ENCODE results near the gene CNTN5.

The CNTN5 gene

GRCh38 chr11:99934008-99934407 lies 913.3 kb downstream of the CNTN5 start:
- no peak for DNase-seq (ENCODE audit: extremely low read depth, low read depth)
- TF ChIP-seq, protein P1, sequence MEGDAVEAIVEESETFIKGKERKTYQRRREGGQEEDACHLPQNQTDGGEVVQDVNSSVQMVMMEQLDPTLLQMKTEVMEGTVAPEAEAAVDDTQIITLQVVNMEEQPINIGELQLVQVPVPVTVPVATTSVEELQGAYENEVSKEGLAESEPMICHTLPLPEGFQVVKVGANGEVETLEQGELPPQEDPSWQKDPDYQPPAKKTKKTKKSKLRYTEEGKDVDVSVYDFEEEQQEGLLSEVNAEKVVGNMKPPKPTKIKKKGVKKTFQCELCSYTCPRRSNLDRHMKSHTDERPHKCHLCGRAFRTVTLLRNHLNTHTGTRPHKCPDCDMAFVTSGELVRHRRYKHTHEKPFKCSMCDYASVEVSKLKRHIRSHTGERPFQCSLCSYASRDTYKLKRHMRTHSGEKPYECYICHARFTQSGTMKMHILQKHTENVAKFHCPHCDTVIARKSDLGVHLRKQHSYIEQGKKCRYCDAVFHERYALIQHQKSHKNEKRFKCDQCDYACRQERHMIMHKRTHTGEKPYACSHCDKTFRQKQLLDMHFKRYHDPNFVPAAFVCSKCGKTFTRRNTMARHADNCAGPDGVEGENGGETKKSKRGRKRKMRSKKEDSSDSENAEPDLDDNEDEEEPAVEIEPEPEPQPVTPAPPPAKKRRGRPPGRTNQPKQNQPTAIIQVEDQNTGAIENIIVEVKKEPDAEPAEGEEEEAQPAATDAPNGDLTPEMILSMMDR (IDR thresholded peaks at IDR 0.05; ENCODE audit: low read depth, low read length) = no peak

GRCh38 chr11:99937330-99937729 lies 916.6 kb downstream of the CNTN5 start:
- TF ChIP-seq, protein P1 (IDR thresholded peaks at IDR 0.05; ENCODE audit: low read depth, low read length) = no peak
- no peak for DNase-seq (ENCODE audit: extremely low read depth, low read depth)

- TF ChIP-seq, protein P1 (IDR thresholded peaks at IDR 0.05; ENCODE audit: low read depth, low read length) = no peak
- no peak for DNase-seq (ENCODE audit: extremely low read depth, low read depth)
Observed at GRCh38 chr11:99952816-99953215, 932.1 kb downstream of the CNTN5 start.

GRCh38 chr11:99960536-99960935 lies 939.8 kb downstream of the CNTN5 start:
- DNase-seq (ENCODE audit: extremely low read depth, low read depth) = no peak
- TF ChIP-seq, protein P1 (IDR thresholded peaks at IDR 0.05; ENCODE audit: low read depth, low read length) = no peak

DNA sequence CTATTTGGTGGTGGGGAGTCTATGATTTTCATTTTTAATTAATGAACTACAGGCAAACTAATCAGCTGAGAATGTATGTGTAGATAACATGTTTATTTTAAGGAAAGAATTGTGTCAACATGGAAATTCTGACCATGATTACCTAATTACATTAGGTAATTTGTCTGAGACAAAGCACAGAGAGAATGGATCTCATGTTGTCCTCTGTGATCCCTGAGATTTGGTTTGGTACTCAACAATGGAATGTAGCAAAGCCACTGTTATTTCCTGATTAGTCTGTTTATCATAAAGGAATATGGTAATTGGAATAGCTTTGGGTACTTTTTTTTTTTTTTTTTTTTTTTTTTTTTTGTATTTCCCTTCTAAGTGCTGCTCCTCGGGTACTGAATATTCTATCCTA lies 947.6 kb downstream of the CNTN5 start:
- TF ChIP-seq, protein P1 (IDR thresholded peaks at IDR 0.05; ENCODE audit: low read depth, low read length) = no peak
- no peak for DNase-seq (ENCODE audit: extremely low read depth, low read depth)

GRCh38 chr11:99973993-99974392 lies 953.2 kb downstream of the CNTN5 start:
- DNase-seq (ENCODE audit: extremely low read depth, low read depth) = no peak
- TF ChIP-seq, protein P1 (IDR thresholded peaks at IDR 0.05; ENCODE audit: low read depth, low read length) = no peak

GRCh38 chr11:99979042-99979441 lies 958.3 kb downstream of the CNTN5 start:
- TF ChIP-seq, protein P1 (IDR thresholded peaks at IDR 0.05; ENCODE audit: low read depth, low read length) = no peak
- no peak for DNase-seq (ENCODE audit: extremely low read depth, low read depth)
